ENCODE data around the gene U2SURP. TPM values are rescaled to one million over a fixed set of nuclear protein-coding genes. Genes with fewer than 3 reads are reported as not detected.

Gene U2SURP
- total RNA-seq, 1 donor from 2014 or later, result 72.2 TPM

GRCh38 chr3:142968319-142969025, 32.9 kb upstream of the U2SURP start:
- TF ChIP-seq CTCF (IDR thresholded peaks at IDR 0.05), result no peak
- TF ChIP-seq POLR2AphosphoS5 (IDR thresholded peaks at IDR 0.05; ENCODE audit: insufficient read depth in 1 of 2, low read depth in 1 of 2), result no peak
- no peak for TF ChIP-seq POLR2A (IDR thresholded peaks at IDR 0.05)
- H3K27me3 ChIP-seq, result no peaks in the 10 kb centered on the region
- no peak for DNase-seq (ENCODE audit: extremely low spot score in 2 of 2)
- no peak overlapping the region for H3K4me3 ChIP-seq
- no peak overlapping the region for H3K27ac ChIP-seq
- peaks cover 7% of the 10 kb centered on the region for H3K4me1 ChIP-seq
- H3K36me3 ChIP-seq, result no peaks in the 10 kb centered on the region
- H3K9me3 ChIP-seq, result no peaks in the 10 kb centered on the region
- intact Hi-C loops (cut with DNase I), result no loop called here

DNA sequence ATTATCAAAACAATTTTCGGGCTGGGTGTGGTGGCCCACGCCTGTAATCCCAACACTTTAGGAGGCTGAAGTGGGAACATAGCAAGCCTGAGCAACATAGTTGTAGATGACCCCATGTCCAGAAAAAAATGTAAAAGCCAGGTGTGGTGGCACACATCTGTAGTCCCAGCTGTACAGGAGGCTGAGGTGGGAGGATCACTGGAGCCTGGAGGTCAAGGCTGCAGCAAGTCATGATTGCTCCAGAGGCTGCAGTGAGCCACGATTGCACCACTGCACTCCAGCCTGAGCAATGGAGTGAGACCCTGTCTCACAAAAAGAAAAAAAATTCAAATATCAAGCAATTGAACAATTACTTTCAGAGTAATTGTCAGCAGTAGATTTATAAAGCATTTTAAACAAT, 29.9 kb upstream of the U2SURP start:
- H3K36me3 ChIP-seq, result no peaks in the 10 kb centered on the region
- no peaks in the 10 kb centered on the region for H3K9me3 ChIP-seq
- H3K4me3 ChIP-seq, result no peak overlapping the region
- no peaks in the 10 kb centered on the region for H3K4me1 ChIP-seq
- DNase-seq (ENCODE audit: extremely low spot score in 2 of 2), result no peak
- intact Hi-C loops (cut with DNase I), result no loop called here
- H3K27me3 ChIP-seq, result no peaks in the 10 kb centered on the region
- H3K27ac ChIP-seq, result no peak overlapping the region
- no peak for TF ChIP-seq POLR2AphosphoS5 (IDR thresholded peaks at IDR 0.05; ENCODE audit: insufficient read depth in 1 of 2, low read depth in 1 of 2)
- no peak for TF ChIP-seq POLR2A (IDR thresholded peaks at IDR 0.05)
- no peak for TF ChIP-seq CTCF (IDR thresholded peaks at IDR 0.05)

GRCh38 chr3:142972092-142972753, 29.1 kb upstream of the U2SURP start:
- Histone ChIP-seq H3K27me3 (no peaks in the 10 kb centered on the region), H3K4me1 (no peaks in the 10 kb centered on the region), H3K9me3 (no peaks in the 10 kb centered on the region), H3K36me3 (no peaks in the 10 kb centered on the region), H3K27ac (no peak overlapping the region), H3K4me3 (no peak overlapping the region)
- intact Hi-C loops (cut with DNase I), result no loop called here
- no peak for TF ChIP-seq CTCF (IDR thresholded peaks at IDR 0.05)
- no peak for TF ChIP-seq POLR2AphosphoS5 (IDR thresholded peaks at IDR 0.05; ENCODE audit: insufficient read depth in 1 of 2, low read depth in 1 of 2)
- no peak for TF ChIP-seq POLR2A (IDR thresholded peaks at IDR 0.05)
- DNase-seq (ENCODE audit: extremely low spot score in 2 of 2), result no peak

GRCh38 chr3:142973217-142974009, 28.0 kb upstream of the U2SURP start:
- intact Hi-C loops (cut with DNase I), result no loop called here
- no peak for DNase-seq (ENCODE audit: extremely low spot score in 2 of 2)

More at GRCh38 chr3:142973217-142974009, 28.0 kb upstream of the U2SURP start:
- Histone ChIP-seq H3K9me3 (no peaks in the 10 kb centered on the region), H3K4me1 (no peaks in the 10 kb centered on the region), H3K27me3 (no peaks in the 10 kb centered on the region), H3K36me3 (no peaks in the 10 kb centered on the region), H3K4me3 (no peak overlapping the region), H3K27ac (no peak overlapping the region)
- TF ChIP-seq CTCF (IDR thresholded peaks at IDR 0.05) (no peak), POLR2AphosphoS5 (IDR thresholded peaks at IDR 0.05; ENCODE audit: insufficient read depth in 1 of 2, low read depth in 1 of 2) (no peak), POLR2A (IDR thresholded peaks at IDR 0.05) (no peak)
